Endodermal cell (in vitro differentiated cells): ENCODE data around the gene MCU. TPM values are rescaled to one million over a fixed set of nuclear protein-coding genes. Genes with fewer than 3 reads are reported as not detected.
A peak's percentile ranks its signal among the peaks of the same experiment; 100 is the strongest.

Experiments used
- DNase-seq: peaks from one replicate; pipeline ENCODE4 v3.0.0-alpha.2; 2017
- H3K27ac ChIP-seq: 2 replicates; pipeline ENCODE4 v1.5.1; 2013; ENCODE audit warnings: mild to moderate bottlenecking, low read depth, low read length, moderate library complexity
- H3K27me3 ChIP-seq: 2 replicates; pipeline ENCODE4 v1.6.1; 2013; ENCODE audit warnings: mild to moderate bottlenecking, low read length, moderate library complexity; ENCODE audit not compliant: insufficient read depth, control insufficient read depth, poor library complexity, severe bottlenecking
- H3K36me3 ChIP-seq: 2 replicates; pipeline ENCODE4 v1.7.0; 2013; ENCODE audit warnings: mild to moderate bottlenecking, low read length, moderate library complexity; ENCODE audit not compliant: control insufficient read depth, insufficient read depth
- H3K4me1 ChIP-seq: one replicate; pipeline ENCODE4 v1.7.0; 2013; ENCODE audit warnings: low read length; ENCODE audit not compliant: control insufficient read depth, insufficient read depth
- H3K4me3 ChIP-seq: 2 replicates; pipeline ENCODE4 v1.5.1; 2013; ENCODE audit warnings: mild to moderate bottlenecking, low read length, moderate library complexity
- H3K9ac ChIP-seq: 2 replicates; pipeline ENCODE4 v1.6.1; 2013; ENCODE audit warnings: mild to moderate bottlenecking, low read length, moderate library complexity; ENCODE audit not compliant: poor library complexity, severe bottlenecking; ENCODE audit errors: extremely low read depth
- H3K9me3 ChIP-seq: 2 replicates; pipeline ENCODE4 v1.6.1; 2013; ENCODE audit warnings: mild to moderate bottlenecking, low read length, moderate library complexity; ENCODE audit not compliant: control insufficient read depth
- H3K27ac Mint-ChIP-seq: 2 replicates; pipeline ENCODE4 v1.8.0; 2020; ENCODE audit warnings: mixed read lengths
- H3K27me3 Mint-ChIP-seq: 2 replicates; pipeline ENCODE4 v1.8.0; 2021; ENCODE audit warnings: mild to moderate bottlenecking, mixed read lengths; ENCODE audit not compliant: insufficient read depth
- H3K36me3 Mint-ChIP-seq: 2 replicates; pipeline ENCODE4 v1.8.0; 2020; ENCODE audit warnings: low read depth, mixed read lengths
- H3K4me1 Mint-ChIP-seq: 2 replicates; pipeline ENCODE4 v1.8.0; 2020; ENCODE audit warnings: mixed read lengths
- H3K4me3 Mint-ChIP-seq: 2 replicates; pipeline ENCODE4 v1.8.0; 2020; ENCODE audit warnings: mild to moderate bottlenecking, moderate library complexity, mixed read lengths
- H3K9me3 Mint-ChIP-seq: 2 replicates; pipeline ENCODE4 v1.8.0; 2020; ENCODE audit warnings: mild to moderate bottlenecking, mixed read lengths
- CTCF ChIP-seq: fragments of 200-600 bp; sonication (generic); conservative IDR thresholded peaks from 2 replicates; pipeline ENCODE4 v1.5.0; 2021; ENCODE audit warnings: antibody characterized with exemption, mild to moderate bottlenecking
- WGBS, 2 experiments: methylation state at CpG; one replicate each; pipeline versions ENCODE4 v1.1.5 to v1.1.7; 2013; ENCODE audit warnings: missing lambda C conversion rate in 2 of 2, mixed read lengths in 1 of 2; ENCODE audit not compliant: insufficient coverage in 1 of 2, insufficient read length in 1 of 2; 5-methylcytosine and 5-hydroxymethylcytosine counted together
- total RNA-seq, 2 donors: library from RNA; stranded (reverse); fragmentation: NEBNext Ultra II Directional in 1 of 2; extraction: Animal tissue kit (Norgen Biotek cat#: 25700) in 1 of 2; gene quantifications; 2 replicates in 1 of 2; 3 replicates in 1 of 2; pipeline ENCODE4 v1.2.1, GENCODE V29; 2021

The MCU gene
- total RNA-seq, 2 donors from 2014 or later = 46.1 to 48.5 TPM

DNA sequence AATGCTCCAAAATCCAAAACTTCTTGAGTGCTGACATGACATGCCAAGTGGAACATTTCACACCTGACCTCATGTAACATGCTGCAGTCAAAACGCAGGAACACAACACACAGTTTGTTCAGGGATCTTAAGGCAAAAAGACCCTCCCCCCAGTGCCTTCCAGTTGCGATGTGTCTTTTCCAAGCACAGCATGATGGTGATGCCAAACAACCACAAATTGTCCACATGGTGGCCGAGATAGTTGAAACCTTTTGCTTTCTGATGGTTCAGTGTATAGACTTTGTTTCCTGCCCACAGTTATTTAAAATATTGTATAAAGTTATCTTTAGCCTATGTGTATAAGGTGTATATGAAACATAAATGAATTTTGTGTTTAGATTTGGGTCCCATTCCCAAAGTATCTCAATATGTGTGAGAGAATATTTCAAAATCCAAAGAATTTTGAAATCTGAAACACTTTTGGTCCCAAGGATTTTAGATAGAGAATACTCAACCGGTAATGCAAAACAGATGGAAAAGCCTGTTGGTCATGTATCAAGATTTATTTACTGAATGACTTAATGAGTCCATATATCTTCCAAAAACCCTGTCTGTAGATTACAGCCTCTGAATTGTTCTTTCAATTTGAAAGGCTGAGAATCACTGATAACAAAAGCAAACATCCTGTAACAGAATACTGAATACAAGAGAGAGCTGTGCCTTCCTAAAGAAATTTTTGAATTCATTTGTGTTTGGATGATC, 108.2 kb downstream of the MCU start:
- peaks cover 11% of the 10 kb centered on the region for H3K4me1 Mint-ChIP-seq
- peak overlapping the region; percentile 2 for H3K4me3 ChIP-seq
- H3K4me3 Mint-ChIP-seq = no peak overlapping the region
- H3K36me3 ChIP-seq = peaks cover 7% of the 10 kb centered on the region
- H3K9me3 ChIP-seq = no peaks in the 10 kb centered on the region
- no peaks in the 10 kb centered on the region for H3K27me3 Mint-ChIP-seq
- H3K36me3 Mint-ChIP-seq = peaks cover 12% of the 10 kb centered on the region
- no peak overlapping the region for H3K9ac ChIP-seq
- WGBS, 2 experiments = 88 to 100% methylated on average over 1 to 4 of the region's 4 CpGs
- H3K27ac Mint-ChIP-seq = peak overlapping the region; percentile 36
- no peaks in the 10 kb centered on the region for H3K9me3 Mint-ChIP-seq
- no peaks in the 10 kb centered on the region for H3K27me3 ChIP-seq
- TF ChIP-seq CTCF = peak; percentile 52
- no peak overlapping the region for H3K27ac ChIP-seq
- DNase-seq = peak; percentile 44
- H3K4me1 ChIP-seq = no peaks in the 10 kb centered on the region

DNA sequence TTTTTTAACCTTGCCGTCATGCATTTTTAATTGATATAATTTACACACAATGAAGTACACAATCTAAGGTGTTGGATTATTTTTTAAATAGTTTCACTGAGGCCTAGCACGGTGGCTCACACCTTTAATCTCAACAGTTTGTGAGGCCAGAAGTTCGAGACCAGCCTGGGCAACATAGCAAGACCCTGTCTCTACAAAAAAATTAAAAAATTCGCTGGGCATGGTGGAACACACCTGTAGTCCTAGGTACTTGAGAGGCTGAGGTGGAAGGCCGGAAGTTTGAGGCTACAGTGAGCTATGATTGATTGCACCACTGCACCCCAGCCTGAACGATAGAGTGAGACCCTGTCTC, 108.8 kb downstream of the MCU start:
- Mint-ChIP-seq H3K27ac (peak overlapping the region; percentile 36), H3K9me3 (no peaks in the 10 kb centered on the region), H3K4me1 (peaks cover 11% of the 10 kb centered on the region), H3K27me3 (no peaks in the 10 kb centered on the region), H3K36me3 (peaks cover 13% of the 10 kb centered on the region), H3K4me3 (no peak overlapping the region)
- Histone ChIP-seq H3K9me3 (no peaks in the 10 kb centered on the region), H3K9ac (no peak overlapping the region), H3K27me3 (no peaks in the 10 kb centered on the region), H3K4me1 (no peaks in the 10 kb centered on the region), H3K4me3 (no peak overlapping the region), H3K27ac (no peak overlapping the region), H3K36me3 (peaks cover 7% of the 10 kb centered on the region)
- no peak for TF ChIP-seq CTCF
- no peak for DNase-seq
- WGBS, 2 experiments = 94% methylated on average over 5 of the region's 6 CpGs

DNA sequence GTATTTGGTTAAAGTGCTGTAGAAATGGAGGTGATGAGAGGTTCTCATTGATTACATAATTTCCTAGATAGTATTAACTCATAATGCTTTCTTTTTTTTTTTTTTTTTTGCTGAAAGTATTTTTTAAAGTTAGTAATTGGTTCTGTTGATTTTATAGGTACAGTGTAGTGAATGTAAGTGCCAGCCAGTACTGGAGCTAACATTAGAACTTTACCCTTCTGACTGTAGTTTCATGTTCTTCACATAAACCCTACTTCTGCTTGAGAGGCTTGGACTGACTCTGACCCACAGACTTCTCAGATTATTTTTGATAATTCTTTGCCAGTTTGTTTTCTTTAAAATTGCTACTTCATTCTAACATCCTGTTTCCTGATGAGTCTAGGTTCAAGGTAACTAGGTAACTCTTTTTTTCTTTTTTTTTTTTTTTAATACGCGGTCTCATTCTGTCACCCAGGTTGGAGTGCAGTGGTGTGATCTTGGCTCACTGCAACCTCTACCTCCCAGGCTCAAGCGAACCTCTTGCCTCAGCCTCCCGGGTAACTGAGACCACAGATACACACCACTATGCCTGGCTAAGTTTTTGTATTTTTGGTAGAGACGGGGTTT, 109.4 kb downstream of the MCU start:
- peaks cover 9% of the 10 kb centered on the region for H3K36me3 Mint-ChIP-seq
- Histone ChIP-seq H3K27me3 (no peaks in the 10 kb centered on the region), H3K4me1 (no peaks in the 10 kb centered on the region), H3K9me3 (no peaks in the 10 kb centered on the region), H3K4me3 (no peak overlapping the region), H3K27ac (no peak overlapping the region), H3K36me3 (peaks cover 1% of the 10 kb centered on the region), H3K9ac (no peak overlapping the region)
- peaks cover 11% of the 10 kb centered on the region for H3K4me1 Mint-ChIP-seq
- no peak for TF ChIP-seq CTCF
- WGBS, 2 experiments = 97% methylated on average over 5 of the region's 5 CpGs; no CpG with 5 or more reads in 1 of the 2 experiments
- H3K27me3 Mint-ChIP-seq = no peaks in the 10 kb centered on the region
- H3K9me3 Mint-ChIP-seq = no peaks in the 10 kb centered on the region
- no peak overlapping the region for H3K4me3 Mint-ChIP-seq
- DNase-seq = no peak
- no peak overlapping the region for H3K27ac Mint-ChIP-seq
